ENCODE results near the gene TMEM213. TPM values are rescaled to one million over a fixed set of nuclear protein-coding genes. Genes with fewer than 3 reads are reported as not detected.

The TMEM213 gene
- total RNA-seq, 1 donor from 2014 or later = not detected

GRCh38 chr7:138819625-138820024 is 21.8 kb downstream of the TMEM213 start:
- no peaks in the 10 kb centered on the region for H3K4me1 Mint-ChIP-seq (ENCODE audit: low read depth, unreplicated experiment)

GRCh38 chr7:138821912-138822311 is 24.1 kb downstream of the TMEM213 start:
- DNase-seq (ENCODE audit: low read depth) (no peak), FAIRE-seq (no peak)
- Histone ChIP-seq H4K20me1 (ENCODE audit: insufficient read depth, low read length) (no peaks in the 10 kb centered on the region), H3K79me2 (ENCODE audit: insufficient read depth, low read length) (no peaks in the 10 kb centered on the region), H3K4me3 (ENCODE audit: insufficient read depth, low read depth, low read length) (no peak overlapping the region), H3K27ac (ENCODE audit: low read depth, low read length) (no peak overlapping the region), H3K9me3 (ENCODE audit: insufficient read depth, low read depth, low read length) (no peaks in the 10 kb centered on the region), H3K36me3 (ENCODE audit: insufficient read depth, low read length) (no peaks in the 10 kb centered on the region), H3K9ac (ENCODE audit: low read length) (no peak overlapping the region), H2AFZ (ENCODE audit: low read depth, low read length) (no peak overlapping the region), H3K4me2 (ENCODE audit: low read length) (no peak overlapping the region), H3K4me1 (ENCODE audit: insufficient read depth, low read length) (no peaks in the 10 kb centered on the region), H3K27me3 (ENCODE audit: insufficient read depth, low read length) (no peaks in the 10 kb centered on the region)
- no peak overlapping the region for H3K27ac Mint-ChIP-seq (ENCODE audit: unreplicated experiment)
- H3K9me3 Mint-ChIP-seq (ENCODE audit: unreplicated experiment) = peaks cover 6% of the 10 kb centered on the region
- H3K36me3 Mint-ChIP-seq (ENCODE audit: low read depth, unreplicated experiment) = no peaks in the 10 kb centered on the region
- no peaks in the 10 kb centered on the region for H3K27me3 Mint-ChIP-seq (ENCODE audit: low read depth, unreplicated experiment)
- no peak for TF ChIP-seq CTCF (IDR thresholded peaks at IDR 0.05; ENCODE audit: insufficient read depth, low read depth, low read length)
- no peak for TF ChIP-seq EZH2 (IDR thresholded peaks at IDR 0.05; ENCODE audit: insufficient read depth, low read length)
- no peak overlapping the region for H3K4me3 Mint-ChIP-seq (ENCODE audit: unreplicated experiment)
- no peaks in the 10 kb centered on the region for H3K4me1 Mint-ChIP-seq (ENCODE audit: low read depth, unreplicated experiment)

More at GRCh38 chr7:138819625-138820024, 21.8 kb downstream of the TMEM213 start:
- no peak overlapping the region for H3K9ac ChIP-seq (ENCODE audit: low read length)
- no peak for FAIRE-seq
- H3K27ac ChIP-seq (ENCODE audit: low read depth, low read length) = no peak overlapping the region
- H3K27me3 ChIP-seq (ENCODE audit: insufficient read depth, low read length) = no peaks in the 10 kb centered on the region
- H3K79me2 ChIP-seq (ENCODE audit: insufficient read depth, low read length) = no peaks in the 10 kb centered on the region
- no peaks in the 10 kb centered on the region for H3K36me3 Mint-ChIP-seq (ENCODE audit: low read depth, unreplicated experiment)
- no peak overlapping the region for H3K4me2 ChIP-seq (ENCODE audit: low read length)
- no peak overlapping the region for H3K4me3 Mint-ChIP-seq (ENCODE audit: unreplicated experiment)
- no peak overlapping the region for H2AFZ ChIP-seq (ENCODE audit: low read depth, low read length)
- H3K4me1 ChIP-seq (ENCODE audit: insufficient read depth, low read length) = no peaks in the 10 kb centered on the region
- H4K20me1 ChIP-seq (ENCODE audit: insufficient read depth, low read length) = no peaks in the 10 kb centered on the region
- H3K36me3 ChIP-seq (ENCODE audit: insufficient read depth, low read length) = no peaks in the 10 kb centered on the region
- H3K9me3 Mint-ChIP-seq (ENCODE audit: unreplicated experiment) = peaks cover 1% of the 10 kb centered on the region
- no peak overlapping the region for H3K27ac Mint-ChIP-seq (ENCODE audit: unreplicated experiment)
- H3K4me3 ChIP-seq (ENCODE audit: insufficient read depth, low read depth, low read length) = no peak overlapping the region
- no peaks in the 10 kb centered on the region for H3K9me3 ChIP-seq (ENCODE audit: insufficient read depth, low read depth, low read length)
- no peaks in the 10 kb centered on the region for H3K27me3 Mint-ChIP-seq (ENCODE audit: low read depth, unreplicated experiment)
- no peak for DNase-seq (ENCODE audit: low read depth)
- TF ChIP-seq CTCF (IDR thresholded peaks at IDR 0.05; ENCODE audit: insufficient read depth, low read depth, low read length) (no peak), EZH2 (IDR thresholded peaks at IDR 0.05; ENCODE audit: insufficient read depth, low read length) (no peak)

GRCh38 chr7:138822867-138823535 is 25.2 kb downstream of the TMEM213 start:
- Histone ChIP-seq H3K27ac (ENCODE audit: low read depth, low read length) (no peak overlapping the region), H3K27me3 (ENCODE audit: insufficient read depth, low read length) (no peaks in the 10 kb centered on the region), H3K36me3 (ENCODE audit: insufficient read depth, low read length) (no peaks in the 10 kb centered on the region), H3K9ac (ENCODE audit: low read length) (no peak overlapping the region), H3K79me2 (ENCODE audit: insufficient read depth, low read length) (no peaks in the 10 kb centered on the region), H3K9me3 (ENCODE audit: insufficient read depth, low read depth, low read length) (no peaks in the 10 kb centered on the region), H4K20me1 (ENCODE audit: insufficient read depth, low read length) (no peaks in the 10 kb centered on the region), H2AFZ (ENCODE audit: low read depth, low read length) (no peak overlapping the region), H3K4me1 (ENCODE audit: insufficient read depth, low read length) (no peaks in the 10 kb centered on the region), H3K4me3 (ENCODE audit: insufficient read depth, low read depth, low read length) (no peak overlapping the region), H3K4me2 (ENCODE audit: low read length) (no peak overlapping the region)
- Mint-ChIP-seq H3K4me3 (ENCODE audit: unreplicated experiment) (no peak overlapping the region), H3K4me1 (ENCODE audit: low read depth, unreplicated experiment) (no peaks in the 10 kb centered on the region), H3K36me3 (ENCODE audit: low read depth, unreplicated experiment) (no peaks in the 10 kb centered on the region), H3K27me3 (ENCODE audit: low read depth, unreplicated experiment) (no peaks in the 10 kb centered on the region), H3K9me3 (ENCODE audit: unreplicated experiment) (peaks cover 6% of the 10 kb centered on the region), H3K27ac (ENCODE audit: unreplicated experiment) (no peak overlapping the region)
- TF ChIP-seq CTCF (IDR thresholded peaks at IDR 0.05; ENCODE audit: insufficient read depth, low read depth, low read length) (no peak), EZH2 (IDR thresholded peaks at IDR 0.05; ENCODE audit: insufficient read depth, low read length) (no peak)
- DNase-seq (ENCODE audit: low read depth) (no peak), FAIRE-seq (no peak)
